AG08396 (cell line): Measurements from ENCODE around the gene TLR3.

Experiments used
- DNase-seq: peaks from one replicate; pipeline ENCODE4 v3.0.0; 2012; ENCODE audit warnings: low spot score, mixed read lengths

The TLR3 gene

DNA sequence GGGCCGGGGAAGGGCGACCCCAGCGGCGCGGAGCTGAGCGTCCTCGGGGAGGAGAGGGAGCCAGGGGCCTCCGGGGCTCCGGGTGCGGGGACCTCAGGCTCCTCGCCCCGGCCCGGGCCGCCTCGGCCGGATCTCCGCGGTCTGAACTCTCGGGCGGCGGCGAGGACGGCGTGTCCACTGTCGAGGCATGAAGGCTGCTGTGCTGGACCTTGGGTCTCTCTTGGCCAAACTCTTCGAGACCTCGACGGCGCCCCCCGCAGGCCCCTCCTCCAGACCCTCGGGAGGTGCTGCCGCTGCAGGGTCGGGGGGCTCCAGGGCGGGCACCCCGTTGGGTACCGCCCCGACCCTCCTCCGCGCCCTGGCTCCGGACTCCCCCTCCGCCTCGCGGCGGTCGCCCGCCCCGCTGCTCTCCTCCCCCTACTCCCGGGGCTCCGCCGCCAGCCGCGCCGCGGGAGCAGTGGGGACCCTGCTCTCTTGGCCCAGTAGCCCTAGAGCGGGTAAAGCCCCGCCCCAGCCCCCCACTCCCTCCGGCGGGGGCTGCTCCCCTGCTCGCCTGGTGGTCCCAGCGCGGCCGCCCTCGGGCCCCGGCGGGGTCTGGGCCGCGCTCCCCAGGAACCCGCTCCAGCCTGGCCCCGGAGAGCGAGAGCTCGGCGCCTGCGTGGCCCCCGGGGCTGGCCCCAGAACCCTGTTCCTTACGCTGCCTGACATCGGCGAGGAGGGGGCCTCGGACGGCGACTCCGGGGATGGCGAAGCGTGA is 36.1 kb downstream of the TLR3 start:
- DNase-seq: peak; percentile 40

DNA sequence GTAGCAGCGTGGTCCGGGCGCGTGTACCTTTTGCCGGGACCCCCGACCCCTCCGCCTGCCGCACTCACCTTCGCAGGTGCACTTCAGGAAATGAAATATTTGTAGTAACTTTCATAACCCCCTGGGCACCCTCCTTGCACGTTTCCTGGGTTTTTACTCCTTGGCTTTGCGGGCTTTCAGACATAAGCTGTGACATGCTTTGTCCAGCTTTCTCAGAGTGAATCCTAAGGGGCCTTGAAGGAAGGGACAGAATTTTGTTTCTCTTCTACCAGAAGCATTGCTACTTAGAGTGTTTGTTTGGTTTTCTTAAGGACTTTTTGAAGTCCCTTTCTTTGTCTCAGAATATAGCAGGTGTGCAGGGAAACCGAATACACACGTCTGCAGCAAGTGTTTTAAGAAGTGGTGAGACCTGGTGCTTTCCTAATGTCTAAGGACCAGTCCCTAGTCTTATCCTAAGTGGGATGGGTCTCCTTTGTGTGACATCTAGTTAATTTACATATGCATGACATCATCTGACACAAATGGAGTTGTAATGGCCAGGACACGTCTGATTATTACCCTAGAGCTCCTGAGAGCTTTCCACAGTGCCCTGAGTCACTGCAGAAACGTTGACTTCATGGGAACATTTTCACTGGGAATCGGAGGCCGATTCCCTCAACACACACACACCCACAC is 36.8 kb downstream of the TLR3 start:
- no peak for DNase-seq

DNA sequence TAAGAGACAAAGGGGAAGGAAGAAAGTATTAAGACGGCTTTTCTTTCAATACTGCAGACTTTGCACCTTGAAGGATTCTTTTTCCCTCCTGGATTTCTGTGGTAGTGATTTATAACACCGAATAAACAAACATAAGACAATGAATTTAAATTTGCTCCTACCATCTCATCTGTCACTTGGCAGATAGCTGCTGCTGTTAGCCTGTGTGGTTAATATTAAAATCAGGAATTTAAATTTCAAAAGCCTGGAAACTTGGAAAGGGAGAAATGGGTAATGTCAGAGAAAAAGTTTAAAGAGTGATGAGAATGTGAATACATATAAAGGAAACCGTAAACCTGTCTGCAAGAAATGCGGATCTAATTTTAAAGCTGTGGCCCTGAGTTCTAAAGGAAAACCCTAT is 39.0 kb downstream of the TLR3 start:
- no peak for DNase-seq

DNA sequence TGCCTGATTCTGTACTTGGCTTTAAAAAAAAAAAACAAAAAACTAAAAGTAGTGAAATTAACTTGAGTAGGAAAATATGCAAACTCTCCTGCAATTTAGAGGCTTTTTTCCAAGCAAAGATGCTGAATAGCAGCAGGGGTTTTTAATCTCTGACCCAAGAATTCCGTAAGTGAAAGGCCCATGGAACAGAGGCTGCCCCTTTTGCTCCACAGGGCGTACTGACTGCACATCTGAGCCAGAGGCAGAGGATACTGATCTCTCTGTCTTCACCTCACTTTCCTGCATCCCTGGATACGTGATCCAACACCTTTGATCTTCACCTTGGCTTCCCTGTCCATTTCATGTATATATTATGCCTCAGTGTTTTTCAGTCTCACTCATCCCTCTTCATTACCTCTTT is 39.4 kb downstream of the TLR3 start:
- DNase-seq: no peak

DNA sequence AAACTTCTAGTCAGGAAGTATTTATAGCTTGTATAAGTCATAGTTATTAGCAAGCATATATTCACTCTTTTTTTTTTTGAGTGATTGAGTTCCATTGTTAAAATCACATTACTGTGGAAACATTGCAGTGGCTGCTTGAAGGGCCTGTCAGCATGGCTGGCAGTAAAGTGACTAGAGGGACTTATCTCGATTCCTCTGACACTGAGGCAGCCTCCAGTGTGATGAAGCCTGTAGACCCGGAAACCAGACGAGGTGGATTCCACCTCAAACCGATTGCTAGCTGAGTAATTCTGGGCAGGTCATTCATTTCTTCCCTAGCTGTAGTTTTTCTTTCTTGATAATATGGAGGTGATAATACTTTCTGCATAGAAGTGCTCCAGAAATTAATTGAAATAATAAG is 40.3 kb downstream of the TLR3 start:
- no peak for DNase-seq

DNA sequence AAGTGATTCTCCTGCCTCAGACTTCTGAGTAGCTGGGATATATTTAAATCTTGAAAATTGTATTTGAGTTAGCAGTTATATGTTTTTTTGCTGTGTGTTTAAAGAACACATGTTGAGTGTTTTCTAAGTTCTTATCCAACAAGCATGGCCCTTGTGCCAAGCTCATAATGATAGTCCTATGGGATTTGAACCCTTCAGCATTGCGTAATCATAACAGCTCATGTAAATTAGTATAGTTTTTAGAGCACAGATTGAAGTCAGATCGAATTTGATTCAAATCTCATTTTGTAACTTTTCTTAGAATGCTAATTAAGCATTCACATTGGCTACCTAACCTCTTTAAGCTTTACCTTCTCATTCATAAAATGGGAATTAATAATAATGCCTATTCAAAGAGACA is 47.7 kb downstream of the TLR3 start:
- no peak for DNase-seq

DNA sequence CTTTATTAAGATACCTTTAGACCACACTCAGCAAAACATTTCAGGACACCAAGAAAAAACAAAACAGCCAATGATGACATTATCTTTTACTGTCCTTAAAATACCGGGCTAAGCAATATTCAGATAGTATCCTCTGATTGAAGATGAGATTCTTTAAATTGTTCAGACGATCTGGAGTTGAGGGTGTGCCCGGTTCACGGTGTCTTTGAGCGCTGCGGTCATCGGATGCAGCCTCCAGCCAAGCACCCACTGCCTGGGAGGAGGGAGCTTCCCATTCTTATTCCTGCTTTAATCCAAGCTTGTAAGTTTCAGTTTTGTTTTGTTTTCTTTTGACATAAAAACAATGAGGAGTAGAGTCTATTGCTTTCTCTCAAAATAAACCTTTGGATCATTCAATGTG is 49.6 kb downstream of the TLR3 start:
- no peak for DNase-seq

DNA sequence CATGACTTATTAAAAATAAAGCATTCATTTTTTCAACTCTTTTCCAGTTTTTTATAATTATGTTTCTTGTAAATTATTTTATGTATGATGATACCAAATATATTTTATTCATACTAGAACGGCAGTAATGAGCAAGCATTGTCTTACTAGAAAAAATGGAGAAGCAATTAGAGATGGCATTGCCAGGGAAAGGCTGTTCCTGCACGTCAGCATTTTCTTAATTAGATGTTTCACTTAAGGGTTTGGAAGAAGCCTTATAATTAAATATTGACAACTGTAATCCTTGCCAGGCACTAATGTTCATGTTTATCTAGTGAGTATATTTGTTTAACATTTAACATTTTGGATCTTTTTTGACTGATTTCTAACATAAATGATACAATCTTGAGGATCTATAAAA is 52.1 kb downstream of the TLR3 start:
- no peak for DNase-seq

DNA sequence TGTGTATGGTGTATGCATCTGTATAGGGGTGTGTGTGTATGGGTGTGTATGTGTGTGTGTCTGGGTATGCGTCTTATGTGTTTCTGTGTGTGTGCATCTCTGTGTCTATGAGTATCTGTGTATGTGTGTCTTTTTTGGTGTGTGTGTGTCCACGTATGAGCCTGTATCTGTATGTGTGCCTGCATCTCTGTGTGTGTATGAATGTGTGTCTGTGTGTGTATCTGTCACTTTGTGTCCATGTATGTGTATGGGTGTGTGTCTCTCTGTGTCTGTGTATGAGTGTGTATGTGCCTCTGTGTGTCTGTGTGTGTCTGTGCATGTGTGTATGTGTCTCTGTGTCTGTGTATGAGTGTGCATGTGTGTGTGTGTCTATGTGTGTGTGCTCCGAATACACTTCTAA is 59.9 kb downstream of the TLR3 start:
- DNase-seq: no peak

DNA sequence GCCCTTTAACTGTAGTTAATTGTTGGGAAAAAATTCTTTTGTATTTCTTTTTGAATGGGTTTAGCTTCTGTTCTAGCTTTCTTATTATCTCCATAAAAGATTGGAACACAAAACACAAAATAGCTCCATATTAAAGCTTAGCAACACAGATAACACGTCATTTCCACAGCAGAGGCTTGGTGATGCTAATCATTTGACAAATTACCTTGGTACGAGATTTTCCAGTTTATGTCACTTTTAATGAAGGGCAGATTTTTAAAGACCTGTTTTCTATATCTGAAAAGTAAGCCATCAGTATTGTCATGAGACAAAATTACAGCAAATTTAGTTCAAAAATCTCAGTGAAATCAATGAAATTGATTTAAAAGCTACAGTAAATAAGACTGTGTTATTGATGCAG is 63.0 kb downstream of the TLR3 start:
- no peak for DNase-seq

DNA sequence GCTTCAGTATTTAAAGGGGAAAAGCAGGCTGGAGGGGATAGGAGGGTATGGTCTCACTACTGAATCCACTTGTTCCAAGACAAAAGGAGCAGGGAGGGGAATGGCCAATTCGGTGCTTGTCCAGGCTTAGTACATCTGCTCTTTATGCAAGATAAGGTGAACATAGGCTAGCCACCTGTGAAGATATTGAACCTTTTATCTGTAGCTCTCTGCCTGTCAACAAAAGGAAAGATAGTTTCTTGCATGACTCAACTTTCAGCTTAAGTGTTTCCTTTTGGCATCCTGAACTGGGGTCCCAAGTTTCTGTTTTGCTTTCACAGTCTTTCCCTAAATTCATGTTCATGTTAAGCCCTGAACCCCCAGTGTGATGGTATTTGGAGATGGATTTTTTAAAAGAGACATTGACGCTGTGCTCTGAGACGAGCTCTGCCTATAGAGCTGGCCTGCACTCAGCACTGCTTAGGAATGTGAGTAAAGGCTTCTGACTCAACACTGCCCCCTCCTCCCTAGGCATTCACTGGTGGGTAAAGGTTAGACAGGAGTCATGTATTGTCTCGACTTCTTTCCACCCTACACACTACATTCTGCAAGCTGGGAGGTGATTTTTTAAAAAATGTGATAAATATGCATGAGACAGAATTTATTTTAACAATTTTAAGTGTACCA is 63.8 kb downstream of the TLR3 start:
- no peak for DNase-seq

DNA sequence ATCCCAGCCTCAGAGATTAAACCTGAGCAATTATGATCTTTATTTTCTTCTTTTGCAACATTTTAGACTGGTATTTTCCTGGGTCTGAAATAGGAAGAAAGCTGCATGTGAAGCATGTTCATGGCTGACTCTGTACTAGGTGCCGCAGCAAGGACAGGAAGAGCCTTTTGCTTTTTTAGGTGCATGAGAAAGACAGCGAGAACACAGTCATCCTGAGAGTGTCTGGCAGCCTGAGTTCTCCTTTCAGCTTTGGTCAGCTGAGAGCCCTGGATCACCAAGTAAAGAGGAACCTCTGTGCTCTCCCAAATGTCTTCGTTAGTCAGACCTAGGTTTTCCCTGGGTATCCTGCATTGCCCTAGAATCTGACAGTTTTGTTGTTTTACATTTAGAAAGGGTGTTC is 65.3 kb downstream of the TLR3 start:
- no peak for DNase-seq

DNA sequence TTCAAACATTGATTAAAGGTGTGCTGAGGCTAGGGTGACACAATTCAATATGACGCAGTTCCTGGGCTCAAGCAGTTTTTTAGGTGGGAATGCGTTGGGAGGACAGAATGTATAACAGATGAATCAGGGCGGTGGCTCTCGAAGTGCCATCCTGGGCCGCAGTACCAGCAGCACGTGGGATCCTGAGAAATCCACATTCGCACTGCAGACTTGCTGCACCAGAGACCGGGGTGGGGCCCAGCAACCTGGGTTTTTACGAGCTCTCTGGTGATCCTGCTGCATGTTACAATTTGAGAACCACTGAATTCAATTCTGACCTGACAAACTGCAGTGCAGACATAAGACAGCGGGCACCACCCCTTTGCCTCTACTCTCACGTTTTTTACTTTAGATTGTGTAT is 65.9 kb downstream of the TLR3 start:
- DNase-seq: no peak

DNA sequence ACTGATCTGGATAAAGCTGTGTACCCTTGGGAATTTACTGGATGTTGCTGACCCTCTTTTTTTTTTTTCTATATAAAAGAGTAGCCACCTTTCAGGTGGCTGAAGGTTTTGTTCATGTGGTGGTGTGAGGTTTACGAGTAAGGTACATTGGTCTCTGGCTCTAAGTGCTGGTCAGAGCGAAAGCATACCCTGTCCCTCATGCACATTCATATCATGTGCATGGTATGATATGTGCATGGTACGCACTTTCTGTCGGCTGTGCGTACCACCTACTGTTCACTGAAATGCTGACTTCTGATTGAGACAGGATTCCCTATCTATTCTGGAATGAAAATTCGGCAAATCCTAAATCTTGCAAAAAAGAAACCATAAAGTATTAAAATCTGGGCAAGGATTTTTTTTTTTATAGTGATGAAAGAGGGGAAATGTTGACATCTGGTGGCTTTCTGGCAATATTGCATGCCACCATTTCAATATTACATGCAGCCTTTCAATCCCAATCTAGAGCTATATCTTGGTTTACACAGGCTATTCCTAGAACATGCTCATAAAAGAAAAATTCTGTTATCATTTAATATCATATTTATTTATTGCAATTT is 68.3 kb downstream of the TLR3 start:
- peak; percentile 37 for DNase-seq
